HL-60 (cell line): ENCODE results near the gene CLCN7.

Source experiments
- CTCF ChIP-seq: IDR thresholded peaks from one replicate; pipeline ENCODE4 v1.5.1; 2011; ENCODE audit warnings: low read length, control low read depth, inconsistent platforms; ENCODE audit not compliant: insufficient read depth
- REST ChIP-seq: IDR thresholded peaks from 2 replicates; pipeline ENCODE4 v1.6.1; 2012; ENCODE audit warnings: low read depth; ENCODE audit not compliant: insufficient replicate concordance
- SPI1 ChIP-seq: IDR thresholded peaks from 2 replicates; pipeline ENCODE4 v1.6.1; 2012; ENCODE audit warnings: low read depth, mild to moderate bottlenecking, borderline replicate concordance

DNA sequence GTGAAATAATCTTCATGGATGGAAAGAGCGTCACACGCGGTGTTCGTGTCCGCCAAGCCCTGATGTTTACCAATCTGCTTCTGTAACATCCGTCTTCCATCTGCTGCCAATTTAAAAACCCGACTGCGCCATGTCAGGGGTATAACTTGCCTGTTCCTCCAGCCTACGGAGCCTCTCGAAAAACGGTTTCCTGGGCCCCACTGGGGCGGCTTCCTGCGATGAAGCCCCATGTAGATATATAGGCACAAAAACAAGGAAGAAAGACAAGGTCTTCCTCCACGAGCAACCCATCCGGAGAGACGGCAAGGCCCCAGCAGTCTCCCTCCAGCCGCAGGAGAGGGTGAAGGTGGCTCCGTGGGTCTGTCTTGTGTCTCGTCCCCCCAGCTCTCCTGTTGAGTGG lies 13.8 kb upstream of the CLCN7 start, which contains the start of gene PTX4:
- TF ChIP-seq CTCF (no peak), REST (no peak), SPI1 (no peak)
